T47D (cell line): Measurements from ENCODE around the gene CD82.
A peak's percentile ranks its signal among the peaks of the same experiment; 100 is the strongest.

Experiments
- DNase-seq, 2 experiments: peaks; one replicate each; pipeline versions ENCODE4 v3.0.0 to v3.0.0-alpha.2; 2011 to 2012; ENCODE audit warnings: low read depth in 1 of 2, low spot score in 1 of 2
- JUND ChIP-seq: IDR thresholded peaks from 2 replicates; pipeline ENCODE4 v1.6.1; 2012; ENCODE audit warnings: low read depth
- in situ Hi-C: cut with HindIII; loops from 2 replicates; pipeline ENCODE4 v1.10.0; 2016; ENCODE audit warnings: low sequenced_read_pairs, low pct_unique_long_range_greater_than_20kb

Gene CD82

DNA sequence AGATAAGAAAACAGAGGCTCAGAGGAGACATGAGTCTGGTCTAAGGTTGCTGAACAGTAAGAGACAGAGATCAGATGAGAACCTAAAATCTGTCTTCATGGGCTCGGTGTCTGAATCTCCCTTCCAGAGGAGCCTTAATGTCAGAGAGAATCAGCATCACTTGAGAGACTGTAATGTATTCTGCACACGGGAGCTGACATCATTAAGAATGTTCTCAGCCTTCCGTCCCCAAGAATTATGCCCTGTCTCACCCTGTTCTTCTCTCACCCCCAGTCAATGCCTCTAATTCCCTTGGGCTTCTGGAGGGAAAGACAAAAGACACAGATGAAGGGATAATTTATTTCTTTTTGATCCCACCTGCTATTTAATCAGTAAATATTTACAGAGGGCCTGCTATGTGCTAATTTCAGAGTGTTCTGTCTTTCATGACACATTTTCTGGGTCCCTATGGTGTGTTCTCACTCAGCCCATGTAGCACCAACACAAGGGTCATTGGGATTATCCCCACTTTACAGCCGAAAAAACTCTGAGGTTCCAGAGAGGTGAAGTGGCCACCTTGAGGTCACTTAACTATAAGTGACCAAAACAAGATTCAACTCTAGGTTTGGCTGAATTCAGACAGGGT, 61.8 kb downstream of the CD82 start:
- TF ChIP-seq JUND = no peak
- in situ Hi-C loops = no loop called here
- no peak for DNase-seq

DNA sequence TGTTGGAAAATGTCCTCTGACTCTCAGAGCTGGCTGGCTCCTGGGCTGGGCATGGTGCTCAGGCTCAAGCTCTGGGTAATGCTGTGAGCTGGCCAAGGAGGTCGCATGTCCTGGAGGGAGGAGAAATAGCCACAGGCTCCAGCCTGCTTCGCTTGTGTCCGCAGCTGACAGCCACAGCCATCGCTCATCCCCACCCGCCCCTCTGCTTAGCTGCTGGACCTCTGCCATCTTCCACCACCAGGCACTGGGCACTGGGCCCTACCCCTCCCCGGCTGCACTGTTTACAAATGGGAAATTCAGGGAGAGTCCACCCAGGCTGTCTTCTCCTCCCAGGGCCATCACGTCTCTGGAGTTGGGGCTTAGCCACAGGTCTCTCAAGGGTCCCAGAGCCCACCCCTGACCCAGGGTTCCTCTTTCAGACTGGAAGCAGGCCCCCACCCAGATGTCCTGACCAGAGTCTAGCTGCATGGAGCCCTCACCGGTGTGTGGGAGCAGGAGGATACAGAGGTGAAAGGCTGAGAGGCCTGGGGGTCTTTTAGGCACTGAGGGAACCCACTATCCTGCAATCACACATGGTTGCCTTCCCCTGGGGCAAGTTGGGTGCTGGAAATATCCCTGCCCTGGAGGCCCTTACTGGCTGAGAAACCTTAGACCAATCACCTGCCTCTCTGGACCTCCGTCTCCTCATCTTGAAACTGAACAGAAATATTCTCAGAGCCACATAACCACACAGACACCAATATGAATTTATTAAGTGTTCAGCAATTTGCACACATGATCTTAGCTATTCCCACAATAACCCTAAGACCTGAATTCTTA, 62.7 kb downstream of the CD82 start:
- no peak for TF ChIP-seq JUND
- in situ Hi-C loops = no loop called here
- DNase-seq = no peak

DNA sequence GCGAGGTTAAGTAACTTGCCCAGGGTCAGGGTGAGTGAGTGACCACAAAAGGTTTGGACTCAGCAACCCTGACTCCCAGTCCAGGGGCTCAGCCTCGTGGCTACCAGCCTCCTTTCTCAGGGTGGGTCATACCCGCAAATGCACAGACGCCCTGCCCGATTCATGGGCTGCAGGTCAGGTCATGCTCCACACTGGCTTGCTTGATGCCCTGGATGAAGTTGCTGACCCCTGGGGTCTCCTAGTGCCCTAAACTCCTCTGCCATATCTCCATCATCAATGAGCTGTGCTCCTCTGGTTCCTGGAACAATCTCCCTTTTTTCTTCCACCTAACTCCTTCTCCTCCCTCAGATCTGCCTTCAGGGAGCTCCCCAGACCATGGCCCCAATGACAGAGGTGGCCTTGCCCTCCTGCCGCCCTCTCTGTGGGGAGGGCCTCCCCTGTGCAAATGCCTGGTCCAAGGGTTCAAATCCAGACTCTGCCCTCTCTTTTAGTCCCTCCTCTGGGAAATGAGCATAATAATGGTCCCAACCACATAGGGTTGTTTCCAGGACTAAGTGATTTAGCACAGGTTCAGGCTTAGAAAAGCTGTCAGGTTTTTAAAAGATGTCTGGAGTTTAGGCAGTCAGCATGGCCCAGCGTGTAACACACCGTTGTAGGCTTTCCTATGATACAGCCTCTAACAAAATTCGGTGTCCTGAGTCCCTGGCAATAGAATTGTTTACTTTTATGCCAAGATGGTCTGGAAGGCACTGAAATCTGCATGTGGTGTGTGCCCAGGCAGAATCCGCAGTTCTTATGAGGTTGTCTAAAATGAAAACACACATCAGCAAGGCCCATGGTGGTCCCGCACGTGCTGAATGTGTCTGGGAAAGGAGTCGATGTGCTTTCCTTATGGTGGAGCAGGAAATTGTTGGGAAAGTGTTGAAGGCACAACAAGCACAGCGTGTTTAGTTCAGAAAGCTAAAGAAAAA, 63.6 kb downstream of the CD82 start:
- in situ Hi-C loops = no loop called here
- no peak for DNase-seq
- TF ChIP-seq JUND = no peak

DNA sequence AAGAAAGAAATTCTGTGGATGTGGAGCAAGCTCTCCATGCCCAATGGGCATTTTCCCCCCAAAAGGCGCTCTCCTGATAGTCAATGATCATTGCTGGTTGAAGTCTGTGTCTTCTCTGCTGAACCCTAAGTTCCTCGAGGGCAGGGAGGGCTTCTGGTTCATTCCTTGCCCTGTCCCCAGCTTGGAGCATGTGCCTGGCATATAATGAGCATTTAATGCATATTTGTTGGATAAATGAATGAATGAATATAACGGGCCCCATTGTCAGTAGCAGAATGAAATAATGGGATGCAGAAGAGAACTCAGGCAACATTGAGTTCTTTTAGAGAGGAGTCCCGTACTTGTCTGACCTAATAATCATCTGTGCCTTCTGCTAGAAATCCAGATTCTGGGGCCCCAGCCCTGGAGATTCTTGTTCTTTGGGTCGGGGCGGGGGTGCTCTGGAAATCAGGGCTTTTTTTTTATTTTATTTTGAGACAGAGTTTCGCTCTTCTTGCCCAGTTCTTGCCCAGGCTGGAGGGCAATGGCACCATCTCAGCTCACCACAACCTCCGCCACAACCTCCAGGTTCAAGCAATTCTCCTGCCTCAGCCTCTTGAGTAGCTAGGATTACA, 64.4 kb downstream of the CD82 start:
- in situ Hi-C loops = no loop called here
- no peak for TF ChIP-seq JUND
- no peak for DNase-seq

DNA sequence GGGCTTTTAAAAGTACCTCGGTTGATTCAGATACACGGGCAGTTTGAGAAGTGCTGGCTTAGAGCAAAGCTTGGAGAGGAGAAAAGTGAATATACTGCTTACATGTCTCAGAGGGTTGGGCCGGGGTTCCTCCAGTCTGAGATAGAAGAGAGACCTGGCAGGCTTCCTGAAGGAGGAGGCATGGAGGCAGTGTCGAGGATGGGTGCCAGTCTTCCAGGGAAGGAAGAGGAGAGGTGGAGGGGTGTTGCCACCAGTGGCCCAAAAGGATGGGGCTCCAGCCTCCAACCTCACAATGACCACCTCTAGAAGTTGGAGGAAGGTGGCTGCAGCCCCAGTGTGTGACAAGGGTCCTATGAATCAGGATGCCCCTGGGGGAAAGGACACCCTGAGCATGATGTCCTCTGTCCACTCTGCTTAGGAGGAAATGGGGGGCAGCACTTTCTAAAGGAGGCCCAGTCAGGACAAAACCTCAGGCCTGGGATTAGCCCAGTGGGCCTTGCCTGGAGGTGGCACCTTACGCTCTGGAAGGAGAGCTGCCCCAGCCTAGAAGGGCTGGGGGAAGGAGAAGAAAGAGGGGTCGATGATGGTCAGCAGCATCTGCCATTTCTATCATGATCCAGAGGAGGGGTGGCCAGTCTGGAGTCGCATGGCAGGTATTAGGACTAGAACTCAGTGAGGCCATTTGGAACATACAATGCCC, 65.2 kb downstream of the CD82 start:
- no peak for TF ChIP-seq JUND
- DNase-seq = no peak
- in situ Hi-C loops = no loop called here

DNA sequence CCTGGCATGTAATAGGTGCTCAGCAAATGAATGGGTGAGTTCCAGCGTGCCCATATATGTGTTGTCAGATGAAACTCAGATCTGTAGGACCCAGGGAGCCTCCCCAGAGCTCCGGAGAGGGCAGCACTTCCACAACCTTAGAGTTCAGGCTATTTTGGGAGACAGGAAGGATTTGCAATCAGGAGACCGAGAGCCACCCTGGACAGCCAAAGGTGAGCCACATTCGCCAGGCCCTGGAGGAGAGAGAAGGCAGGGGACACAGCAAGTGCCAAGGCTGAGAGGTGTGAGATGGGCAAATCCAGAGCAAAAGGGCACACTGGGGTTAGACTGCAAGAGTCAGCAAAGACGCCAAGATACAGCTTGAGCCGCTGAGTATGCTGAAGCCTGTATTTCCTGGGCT, 66.4 kb downstream of the CD82 start:
- in situ Hi-C loops = no loop called here
- TF ChIP-seq JUND = no peak
- DNase-seq = no peak

DNA sequence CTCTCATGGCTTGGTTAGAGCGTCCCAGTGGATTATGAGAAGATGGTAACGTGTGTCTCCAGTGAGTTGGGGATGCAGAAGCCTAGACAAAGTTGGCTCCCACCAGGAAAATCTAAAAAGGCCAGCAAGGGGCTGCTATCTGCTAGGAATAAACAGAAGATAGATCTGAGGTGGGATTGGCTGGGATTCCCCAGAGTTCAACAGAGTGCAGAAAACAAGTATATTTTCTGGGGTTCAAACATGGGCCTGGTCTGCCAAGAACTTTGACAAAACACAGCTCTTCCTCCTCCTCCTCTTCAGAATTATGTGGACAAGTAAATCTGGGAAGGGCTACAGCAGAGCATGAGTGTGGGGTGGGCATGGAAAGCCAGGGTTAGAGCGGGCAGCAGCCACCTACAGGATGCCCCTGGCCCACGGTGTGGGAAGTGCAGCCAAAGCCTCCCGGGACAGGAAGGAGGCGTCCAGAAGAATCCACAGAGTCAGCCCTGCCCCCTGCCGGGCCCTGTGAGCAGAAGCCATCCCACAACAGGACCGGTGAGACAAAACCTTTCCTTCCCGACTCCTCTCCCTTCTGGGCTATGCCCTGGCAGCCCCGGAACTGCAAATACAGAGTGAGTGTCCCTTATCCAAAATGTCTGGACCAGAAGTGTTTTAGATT, 67.1 kb downstream of the CD82 start:
- in situ Hi-C loops = no loop called here
- DNase-seq = peak; percentile 58 to 82

DNA sequence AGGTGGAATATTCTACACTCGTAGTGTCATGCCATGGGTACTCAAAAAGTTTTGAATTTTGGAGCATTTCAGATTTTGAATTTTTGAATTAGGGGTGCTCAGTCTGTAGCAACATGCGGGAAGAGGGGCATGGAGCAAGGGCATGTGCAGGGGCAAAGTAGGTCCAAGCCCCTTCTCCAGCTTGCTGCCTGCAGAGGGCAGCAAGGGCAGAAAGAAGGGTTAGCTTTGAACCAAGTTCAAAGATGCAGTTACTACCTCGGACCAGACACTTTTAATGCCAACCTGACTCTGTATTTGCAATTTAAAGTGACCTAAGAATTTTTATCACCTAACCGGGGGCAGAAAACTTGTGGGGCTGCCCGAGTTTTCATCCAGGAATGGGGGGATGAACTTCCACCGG, 68.2 kb downstream of the CD82 start:
- no peak for DNase-seq
- in situ Hi-C loops = no loop called here
- no peak for TF ChIP-seq JUND

More for the DNA sequence above, 67.1 kb downstream of the CD82 start:
- TF ChIP-seq JUND = no peak

DNA sequence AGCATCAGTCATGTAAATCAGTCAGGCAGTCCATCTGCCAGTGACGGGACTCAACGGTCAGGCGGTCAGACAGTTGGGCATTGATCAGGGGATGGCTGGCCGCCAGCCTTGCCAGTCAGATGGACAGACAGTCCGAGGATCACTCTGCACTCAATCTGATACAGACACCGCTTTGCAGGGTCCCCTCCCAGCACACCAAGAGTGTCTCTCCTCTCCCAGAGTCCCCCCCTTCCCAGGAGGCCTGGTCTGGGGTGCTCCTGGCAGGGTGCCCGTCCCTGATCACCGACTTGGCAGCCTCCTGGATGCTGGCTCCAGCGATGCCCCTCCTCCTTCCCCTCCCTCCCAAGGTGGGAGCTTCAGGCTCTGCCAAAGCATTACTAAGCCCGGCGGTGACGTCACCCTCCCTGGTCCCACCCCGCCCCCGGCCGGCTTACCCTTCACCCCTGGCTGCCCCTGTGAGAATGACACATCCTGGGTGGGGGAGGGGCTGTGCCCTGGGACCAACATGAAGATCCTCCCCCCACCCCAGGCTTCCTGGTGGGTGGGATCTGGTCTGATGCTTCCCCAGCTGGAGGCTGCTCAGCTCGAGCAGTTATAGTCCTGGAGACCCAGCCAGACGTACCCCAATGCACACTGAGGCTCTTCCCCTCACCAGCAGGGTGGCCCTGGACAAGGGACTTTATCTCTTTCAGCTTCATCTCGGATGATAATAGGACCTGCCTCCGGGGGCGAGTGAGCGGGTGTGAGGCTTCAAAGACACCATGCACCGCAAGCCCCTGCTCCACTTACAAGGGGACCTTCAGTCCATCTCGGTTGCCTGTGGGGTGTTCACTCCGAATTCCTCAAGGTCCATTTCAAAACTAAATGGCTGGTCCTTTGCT, 69.2 kb downstream of the CD82 start:
- DNase-seq = no peak
- TF ChIP-seq JUND = no peak
- in situ Hi-C loops = no loop called here

DNA sequence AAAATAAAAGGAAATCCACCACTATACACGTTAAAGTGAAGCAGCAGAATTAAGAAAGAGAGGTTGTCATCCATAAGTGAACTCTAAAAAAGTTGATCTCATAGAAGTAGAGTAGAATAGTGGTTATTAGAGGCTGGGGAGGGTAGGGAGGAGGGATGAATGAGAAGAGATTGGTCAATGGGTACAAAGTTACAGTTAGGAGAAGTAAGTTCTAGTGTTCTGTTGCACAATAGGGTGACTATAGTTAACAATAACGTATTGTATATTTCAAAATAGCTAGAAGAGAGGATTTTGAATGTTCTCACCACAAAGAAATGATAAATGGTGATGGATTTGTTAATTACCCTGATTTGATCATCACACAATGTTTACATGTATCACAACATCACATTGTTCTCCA, 72.0 kb downstream of the CD82 start:
- in situ Hi-C loops = no loop called here
- no peak for DNase-seq
- no peak for TF ChIP-seq JUND
